Uterus (tissue), 4 donors: ENCODE measurements around the gene KAT5. TPM values are rescaled to one million over a fixed set of nuclear protein-coding genes. Genes with fewer than 3 reads are reported as not detected.

Experiments
- DNase-seq, 2 donors: peaks; one replicate each; pipeline ENCODE4 v3.0.0-alpha.2; 2019 to 2020
- H3K27ac ChIP-seq, 2 donors: fragments of 200-600 bp; sonication (generic); 1 replicate in 1 of 2; 2 replicates in 1 of 2; pipeline ENCODE4 v1.5.1; 2016 to 2018
- H3K27me3 ChIP-seq, 2 donors: fragments of 200-600 bp; sonication (generic); one replicate each; pipeline ENCODE4 v1.5.1; 2018 to 2019; ENCODE audit warnings: control low read depth in 1 of 2
- H3K36me3 ChIP-seq, 2 donors: fragments of 200-600 bp; sonication (generic); one replicate each; pipeline ENCODE4 v1.5.1; 2019; ENCODE audit warnings: control low read depth in 1 of 2
- H3K4me1 ChIP-seq, 2 donors: fragments of 200-600 bp; sonication (generic); one replicate each; pipeline ENCODE4 v1.5.1; 2018 to 2019; ENCODE audit warnings: control low read depth in 1 of 2
- H3K4me3 ChIP-seq, 2 donors: fragments of 200-600 bp; sonication (generic); 1 replicate in 1 of 2; 2 replicates in 1 of 2; pipeline ENCODE4 v1.5.1; 2018 to 2019; ENCODE audit warnings: mild to moderate bottlenecking in 1 of 2
- H3K9me3 ChIP-seq, 2 donors: fragments of 200-600 bp; sonication (generic); one replicate each; pipeline ENCODE4 v1.5.1; 2019; ENCODE audit warnings: control low read depth in 1 of 2
- CTCF ChIP-seq, 4 experiments: fragments of 200-600 bp in 2 of 4; fragments of 450-650 bp in 2 of 4; sonication (generic) in 2 of 4; IDR thresholded peaks; one replicate each; pipeline ENCODE4 v1.5.1; 2016 to 2019; ENCODE audit warnings: antibody characterized with exemption in 4 of 4, mild to moderate bottlenecking in 2 of 4, moderate library complexity in 1 of 4
- POLR2A ChIP-seq, 2 donors: fragments of 450-650 bp; IDR thresholded peaks; one replicate each; pipeline ENCODE4 v1.6.1; 2016; ENCODE audit warnings: antibody characterized with exemption in 2 of 2, mild to moderate bottlenecking in 1 of 2, moderate library complexity in 1 of 2
- intact Hi-C: fragments of 100-400 bp; cut with DNase I; formaldehyde crosslinking; loops from one replicate; pipeline ENCODE4 v1.15.1; 2023; ENCODE audit warnings: low total_unique reads
- total RNA-seq, 4 donors: library from RNA; depleted of rRNA in 3 of 4; stranded (reverse); fragments of >200 nt in 3 of 4; gene quantifications; one replicate each; pipeline versions ENCODE4 v1.1.0 to v1.2.4, GENCODE V29; 2014 to 2023
- donor health status: DM: yes; HTN: yes; CAD: no.

The KAT5 gene
- total RNA-seq, 4 donors from 2014 or later: 37.1 to 113 (median 81.5) TPM

- DNase-seq: no peak
- intact Hi-C loops: no loop called here
- no peak overlapping the region for H3K27ac ChIP-seq
Observed at GRCh38 chr11:65736810-65737209, 24.8 kb downstream of the KAT5 start.

GRCh38 chr11:65739022-65739421 is 27.0 kb downstream of the KAT5 start:
- no peaks in the 10 kb centered on the region for H3K27me3 ChIP-seq
- no peak overlapping the region for H3K4me3 ChIP-seq
- H3K36me3 ChIP-seq: no peaks in the 10 kb centered on the region
- no peak overlapping the region for H3K27ac ChIP-seq
- TF ChIP-seq POLR2A (IDR thresholded peaks at IDR 0.05) (no peak), CTCF (IDR thresholded peaks at IDR 0.05) (no peak)
- H3K4me1 ChIP-seq: no peaks in the 10 kb centered on the region
- no peak for DNase-seq
- H3K9me3 ChIP-seq: no peaks in the 10 kb centered on the region
- intact Hi-C loops: no loop called here

More at GRCh38 chr11:65736810-65737209, 24.8 kb downstream of the KAT5 start:
- Histone ChIP-seq H3K9me3 (no peaks in the 10 kb centered on the region), H3K27me3 (no peaks in the 10 kb centered on the region), H3K4me3 (no peak overlapping the region), H3K4me1 (no peaks in the 10 kb centered on the region), H3K36me3 (no peaks in the 10 kb centered on the region)
- TF ChIP-seq POLR2A (IDR thresholded peaks at IDR 0.05): no peak

GRCh38 chr11:65741185-65741584 is 29.1 kb downstream of the KAT5 start:
- no peak for DNase-seq
- Histone ChIP-seq H3K4me1 (no peaks in the 10 kb centered on the region), H3K36me3 (no peaks in the 10 kb centered on the region), H3K27me3 (no peaks in the 10 kb centered on the region), H3K9me3 (no peaks in the 10 kb centered on the region), H3K4me3 (no peak overlapping the region), H3K27ac (no peak overlapping the region)
- intact Hi-C loops: no loop called here
- TF ChIP-seq CTCF (IDR thresholded peaks at IDR 0.05): no peak

GRCh38 chr11:65742353-65742752 is 30.3 kb downstream of the KAT5 start:
- Histone ChIP-seq H3K4me1 (no peaks in the 10 kb centered on the region), H3K36me3 (no peaks in the 10 kb centered on the region), H3K27me3 (no peaks in the 10 kb centered on the region), H3K27ac (no peak overlapping the region), H3K4me3 (no peak overlapping the region), H3K9me3 (no peaks in the 10 kb centered on the region)
- intact Hi-C loops: no loop called here
- TF ChIP-seq CTCF (IDR thresholded peaks at IDR 0.05) (no peak), POLR2A (IDR thresholded peaks at IDR 0.05) (no peak)
- DNase-seq: no peak

- no peak overlapping the region for H3K27ac ChIP-seq
- intact Hi-C loops: no loop called here
- H3K36me3 ChIP-seq: no peaks in the 10 kb centered on the region
- DNase-seq: no peak
- H3K9me3 ChIP-seq: no peaks in the 10 kb centered on the region
- TF ChIP-seq CTCF (IDR thresholded peaks at IDR 0.05) (no peak), POLR2A (IDR thresholded peaks at IDR 0.05) (no peak)
- no peak overlapping the region for H3K4me3 ChIP-seq
- no peaks in the 10 kb centered on the region for H3K27me3 ChIP-seq
- H3K4me1 ChIP-seq: no peaks in the 10 kb centered on the region
Observed at GRCh38 chr11:65743681-65744025, 31.6 kb downstream of the KAT5 start.

- intact Hi-C loops: no loop called here
- Histone ChIP-seq H3K9me3 (no peaks in the 10 kb centered on the region), H3K4me1 (no peaks in the 10 kb centered on the region), H3K36me3 (no peaks in the 10 kb centered on the region), H3K27me3 (no peaks in the 10 kb centered on the region), H3K27ac (no peak overlapping the region), H3K4me3 (no peak overlapping the region)
- TF ChIP-seq CTCF (IDR thresholded peaks at IDR 0.05) (peak in 2 of 4 experiments; percentile 2 to 7), POLR2A (IDR thresholded peaks at IDR 0.05) (no peak)
- no peak for DNase-seq
Observed at GRCh38 chr11:65744026-65744698, 32.1 kb downstream of the KAT5 start.
